ENCODE data around the gene UGT1A4. TPM values are rescaled to one million over a fixed set of nuclear protein-coding genes. Genes with fewer than 3 reads are reported as not detected.

Gene UGT1A4
- total RNA-seq, 1 experiment from 2014 or later, result not detected

DNA sequence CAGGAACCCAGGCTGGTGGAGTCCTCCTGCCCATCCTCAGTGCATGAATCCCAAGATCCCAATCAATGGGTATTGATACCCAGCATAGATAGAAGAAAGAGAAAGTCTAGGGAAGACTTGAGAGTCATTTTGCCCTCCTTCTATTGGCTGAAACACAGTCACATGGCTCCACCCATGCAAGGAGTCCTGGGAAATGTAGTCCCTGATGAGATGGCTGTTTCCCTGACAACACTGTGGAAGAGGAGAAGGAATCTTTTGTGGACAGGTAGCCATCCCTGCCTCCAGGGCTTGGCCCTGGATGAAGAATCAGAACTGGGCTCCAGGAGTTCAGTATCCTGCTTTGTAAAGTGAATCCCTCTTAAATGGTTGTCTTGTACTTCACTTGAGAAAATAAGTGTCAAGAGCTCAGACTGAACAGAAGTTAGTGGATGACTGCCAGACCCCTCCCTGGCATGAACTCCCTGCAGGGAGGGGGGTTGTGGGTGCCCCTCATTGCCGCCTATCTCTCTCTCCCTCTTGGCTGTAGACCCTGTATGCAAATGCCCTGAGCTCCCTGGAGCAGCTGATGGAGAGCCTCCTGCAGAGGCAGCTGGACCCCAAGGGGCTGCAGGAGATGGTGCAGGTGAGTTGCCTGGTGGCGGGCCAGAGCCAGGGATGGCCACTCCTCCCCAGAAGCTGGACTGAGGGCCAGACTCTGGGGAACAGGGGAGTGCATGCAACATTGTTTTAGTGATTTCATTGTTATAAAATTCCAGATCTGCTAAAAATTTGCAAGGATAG, 95.7 kb downstream of the UGT1A4 start:
- Histone ChIP-seq H2AK5ac (ENCODE audit: insufficient read length, low read length) (no peak overlapping the region), H4K5ac (ENCODE audit: insufficient read length, low read depth, low read length) (no peak overlapping the region), H2BK5ac (ENCODE audit: insufficient read length, low read length) (no peak overlapping the region), H3K56ac (ENCODE audit: insufficient read length, low read depth, low read length) (no peak overlapping the region), H2BK12ac (ENCODE audit: insufficient read length, low read depth, low read length) (no peak overlapping the region), H4K20me1 (ENCODE audit: control insufficient read depth, insufficient read depth, insufficient read length) (no peaks in the 10 kb centered on the region), H3K9me3 (ENCODE audit: control insufficient read depth, low read depth, low read length) (no peaks in the 10 kb centered on the region), H2BK120ac (ENCODE audit: low read depth, low read length, poor library complexity, severe bottlenecking) (no peak overlapping the region), H2BK15ac (ENCODE audit: low read depth, low read length) (no peak overlapping the region), H2AFZ (ENCODE audit: low read length) (no peak overlapping the region), H3K9ac (ENCODE audit: extremely low read depth, insufficient read length, low read length) (no peak overlapping the region), H3K14ac (ENCODE audit: insufficient read depth, low read length) (no peak overlapping the region; the same call in 1 of the 2 replicates), H3K27ac (ENCODE audit: insufficient read length, low read depth, low read length) (no peak overlapping the region), H3K4me2 (ENCODE audit: insufficient read depth, insufficient read length, low read length) (no peak overlapping the region), H3K4me1 (ENCODE audit: insufficient read depth, low read length) (no peaks in the 10 kb centered on the region), H3K27me3 (ENCODE audit: insufficient read depth, low read length) (no peaks in the 10 kb centered on the region), H3T11ph (ENCODE audit: low read length) (no peak overlapping the region), H2BK20ac (ENCODE audit: low read depth, low read length, poor library complexity, severe bottlenecking) (no peak overlapping the region), H4K91ac (ENCODE audit: insufficient read length, low read depth, low read length) (no peak overlapping the region), H3K18ac (ENCODE audit: insufficient read length, low read depth, low read length) (no peak overlapping the region), H4K8ac (replicated peaks; ENCODE audit: insufficient read length, low read depth, low read length) (no peak overlapping the region), H3K23me2 (ENCODE audit: insufficient read length, low read depth, low read length, poor library complexity, severe bottlenecking) (no peaks in the 10 kb centered on the region), H3K4ac (ENCODE audit: low read depth, low read length) (no peak overlapping the region), H3K23ac (ENCODE audit: insufficient read length, low read depth, low read length) (no peak overlapping the region), H3K79me1 (ENCODE audit: insufficient read depth, low read depth, low read length, poor library complexity, severe bottlenecking) (no peaks in the 10 kb centered on the region), H3K79me2 (ENCODE audit: insufficient read depth, low read length) (no peaks in the 10 kb centered on the region)
- Mint-ChIP-seq H3K36me3 (ENCODE audit: insufficient read depth in 1 of 3, low read depth in 3 of 3) (no peaks in the 10 kb centered on the region), H3K27me3 (ENCODE audit: low read depth) (peaks cover 12% of the 10 kb centered on the region), H3K4me1 (no peaks in the 10 kb centered on the region), H3K9me3 (peaks cover 0 to 2% of the 10 kb centered on the region in 2 experiments; a peak in 1 of 5 replicates), H3K27ac (no peak overlapping the region), H3K4me3 (no peak overlapping the region)
- TF ChIP-seq, protein P1, sequence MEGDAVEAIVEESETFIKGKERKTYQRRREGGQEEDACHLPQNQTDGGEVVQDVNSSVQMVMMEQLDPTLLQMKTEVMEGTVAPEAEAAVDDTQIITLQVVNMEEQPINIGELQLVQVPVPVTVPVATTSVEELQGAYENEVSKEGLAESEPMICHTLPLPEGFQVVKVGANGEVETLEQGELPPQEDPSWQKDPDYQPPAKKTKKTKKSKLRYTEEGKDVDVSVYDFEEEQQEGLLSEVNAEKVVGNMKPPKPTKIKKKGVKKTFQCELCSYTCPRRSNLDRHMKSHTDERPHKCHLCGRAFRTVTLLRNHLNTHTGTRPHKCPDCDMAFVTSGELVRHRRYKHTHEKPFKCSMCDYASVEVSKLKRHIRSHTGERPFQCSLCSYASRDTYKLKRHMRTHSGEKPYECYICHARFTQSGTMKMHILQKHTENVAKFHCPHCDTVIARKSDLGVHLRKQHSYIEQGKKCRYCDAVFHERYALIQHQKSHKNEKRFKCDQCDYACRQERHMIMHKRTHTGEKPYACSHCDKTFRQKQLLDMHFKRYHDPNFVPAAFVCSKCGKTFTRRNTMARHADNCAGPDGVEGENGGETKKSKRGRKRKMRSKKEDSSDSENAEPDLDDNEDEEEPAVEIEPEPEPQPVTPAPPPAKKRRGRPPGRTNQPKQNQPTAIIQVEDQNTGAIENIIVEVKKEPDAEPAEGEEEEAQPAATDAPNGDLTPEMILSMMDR (conservative IDR thresholded peaks at IDR 0.05), result no peak
- WGBS (ENCODE audit: extremely low coverage, insufficient read length, low lambda C conversion rate), result no CpG with 5 or more reads among the region's 2 CpGs
- DNase-seq, result peak; percentile 34
